T-helper 2 cell treated with Interferon-gamma antibody and Interleukin-4, amounts not matched to agents 100 ng/mL and 5 ng/mL, for 36 hours (primary cell): ENCODE data around the gene AXL. TPM values are rescaled to one million over a fixed set of nuclear protein-coding genes. Genes with fewer than 3 reads are reported as not detected.
"Not testable (repeated sequence)": the region's sequence is repeated elsewhere in the genome, so short reads cannot be mapped to it uniquely, and the experiment has no call there.

Experiments used
- intact Hi-C: fragments of 100-400 bp; cut with micrococcal nuclease; formaldehyde crosslinking; loops from one replicate; pipeline ENCODE4 v1.15.1; 2023
- total RNA-seq: library from RNA; stranded (reverse); gene quantifications from 2 replicates; pipeline ENCODE4 v1.2.3, GENCODE V29; 2022

AXL gene
- not detected in 2 replicates for total RNA-seq

DNA sequence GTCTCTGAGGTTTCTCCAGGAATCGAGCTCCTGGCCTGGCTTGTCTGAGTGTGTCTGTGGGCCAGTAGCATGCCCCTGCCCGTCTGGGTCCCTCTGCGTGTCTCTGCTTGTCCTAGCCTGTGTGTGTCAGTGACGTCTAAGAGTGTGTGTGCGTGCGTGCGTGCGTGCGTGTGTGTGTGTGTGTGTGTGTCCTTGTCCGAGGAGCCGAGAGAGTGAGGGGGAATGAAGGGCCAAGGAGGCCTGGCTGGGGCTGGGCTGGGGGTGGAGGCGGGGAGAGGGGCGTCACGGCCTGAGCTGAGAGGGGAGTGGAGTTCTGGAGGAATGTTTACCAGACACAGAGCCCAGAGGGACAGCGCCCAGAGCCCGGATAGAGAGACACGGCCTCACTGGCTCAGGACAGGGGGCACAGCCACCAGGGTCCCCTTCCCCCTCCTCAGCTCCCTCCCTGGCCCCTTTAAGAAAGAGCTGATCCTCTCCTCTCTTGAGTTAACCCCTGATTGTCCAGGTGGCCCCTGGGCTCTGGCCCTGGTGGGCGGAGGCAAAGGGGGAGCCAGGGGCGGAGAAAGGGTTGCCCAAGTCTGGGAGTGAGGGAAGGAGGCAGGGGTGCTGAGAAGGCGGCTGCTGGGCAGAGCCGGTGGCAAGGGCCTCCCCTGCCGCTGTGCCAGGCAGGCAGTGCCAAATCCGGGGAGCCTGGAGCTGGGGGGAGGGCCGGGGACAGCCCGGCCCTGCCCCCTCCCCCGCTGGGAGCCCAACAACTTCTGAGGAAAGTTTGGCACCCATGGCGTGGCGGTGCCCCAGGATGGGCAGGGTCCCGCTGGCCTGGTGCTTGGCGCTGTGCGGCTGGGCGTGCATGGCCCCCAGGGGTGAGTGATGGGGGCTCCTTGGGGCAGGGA lies at the start of gene AXL:
Gene AXL, plus strand, starts transcription at position 609 of the 893 bp plus-strand sequence. Its CDS starts 170 bp downstream, at position 779.
- intact Hi-C loops, result no loop called here

DNA sequence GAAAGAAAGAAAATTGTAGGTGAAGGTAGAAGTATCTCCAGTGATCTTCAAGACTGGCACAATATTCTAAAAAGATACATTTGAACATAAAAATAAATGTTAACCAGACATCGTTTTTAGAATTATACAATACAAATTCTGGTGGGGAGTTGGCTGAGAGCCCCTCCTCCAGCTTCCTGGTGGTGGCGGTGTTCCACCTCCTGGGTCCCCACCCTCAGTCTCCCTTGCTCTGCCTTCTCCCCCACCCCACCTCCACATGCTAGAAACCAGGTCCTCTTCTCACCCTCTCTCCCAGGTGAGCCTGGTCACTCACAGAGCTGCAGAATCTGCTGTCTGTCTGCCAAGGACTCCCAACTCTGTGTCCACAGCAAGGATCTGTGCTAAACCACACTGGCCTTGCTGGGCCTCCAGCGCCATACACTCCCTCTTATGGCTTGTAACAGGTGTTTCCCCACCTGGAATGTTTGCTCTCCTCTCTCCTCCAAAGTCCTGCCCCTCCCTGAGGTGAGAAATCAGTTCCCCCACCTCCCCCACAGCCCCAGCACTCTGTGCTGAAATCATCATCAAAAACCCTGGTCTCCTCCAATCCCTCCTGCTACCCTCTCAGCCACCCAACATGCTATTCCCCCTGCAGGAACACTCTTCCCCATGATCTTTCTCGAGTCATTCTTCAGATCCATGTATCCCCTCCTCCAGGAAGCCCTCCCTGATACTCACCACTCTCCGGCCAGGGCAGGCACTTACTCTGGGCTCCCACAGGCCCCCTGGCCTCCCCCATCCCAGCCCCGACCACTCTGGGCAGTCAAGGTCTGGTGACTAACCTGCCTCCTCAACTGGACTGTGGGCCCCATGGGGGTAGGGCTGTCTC lies 46.5 kb upstream of the AXL start:
- intact Hi-C loops, result no loop called here

GRCh38 chr19:41174297-41174928 lies 44.6 kb upstream of the AXL start:
- intact Hi-C loops, result no loop called here

GRCh38 chr19:41175801-41176777 lies 42.9 kb upstream of the AXL start:
- intact Hi-C loops, result no loop called here

GRCh38 chr19:41180173-41180572 lies 38.9 kb upstream of the AXL start:
- intact Hi-C loops, result not testable (repeated sequence)

DNA sequence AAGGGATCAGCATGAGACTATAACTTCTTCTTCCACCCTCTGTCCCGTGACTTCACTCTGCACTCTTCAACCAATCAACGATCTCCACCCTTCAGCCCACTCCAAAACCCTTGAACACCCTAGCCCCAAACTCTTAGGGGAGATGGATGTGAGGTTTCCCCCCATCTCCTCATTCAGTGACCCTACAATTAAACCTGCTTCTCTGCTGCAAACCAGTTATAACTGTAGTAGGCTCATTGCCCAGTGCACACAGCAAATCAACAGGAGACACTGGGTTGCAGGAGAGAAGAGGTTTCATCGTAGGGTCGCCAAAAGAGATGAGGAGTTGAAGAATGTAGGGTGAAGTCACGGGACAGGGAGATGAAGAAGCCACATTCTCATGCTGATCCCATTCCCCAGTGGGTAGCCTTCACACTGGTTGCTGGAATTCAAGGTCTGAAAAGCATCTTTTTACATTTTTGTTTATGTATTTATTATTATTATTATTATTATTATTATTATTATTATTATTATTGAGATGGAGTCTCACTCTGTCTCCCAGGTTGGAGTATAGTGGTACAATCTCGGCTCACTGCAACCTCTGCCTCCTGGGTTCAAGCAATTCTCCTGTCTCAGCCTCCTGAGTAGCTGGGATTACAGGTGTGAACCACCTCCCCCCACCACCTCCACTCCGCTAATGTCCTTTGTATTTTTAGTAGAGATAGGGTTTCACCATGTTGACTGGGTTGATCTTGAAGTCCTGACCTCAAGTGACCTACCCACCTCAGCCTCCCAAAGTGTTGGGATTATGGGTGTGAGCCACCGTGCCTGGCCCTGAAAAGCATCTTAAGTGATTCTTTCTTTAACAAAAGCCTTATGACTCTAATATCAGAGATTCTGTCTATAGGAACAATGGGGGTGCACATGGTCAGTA lies 31.8 kb upstream of the AXL start:
- intact Hi-C loops, result no loop called here

DNA sequence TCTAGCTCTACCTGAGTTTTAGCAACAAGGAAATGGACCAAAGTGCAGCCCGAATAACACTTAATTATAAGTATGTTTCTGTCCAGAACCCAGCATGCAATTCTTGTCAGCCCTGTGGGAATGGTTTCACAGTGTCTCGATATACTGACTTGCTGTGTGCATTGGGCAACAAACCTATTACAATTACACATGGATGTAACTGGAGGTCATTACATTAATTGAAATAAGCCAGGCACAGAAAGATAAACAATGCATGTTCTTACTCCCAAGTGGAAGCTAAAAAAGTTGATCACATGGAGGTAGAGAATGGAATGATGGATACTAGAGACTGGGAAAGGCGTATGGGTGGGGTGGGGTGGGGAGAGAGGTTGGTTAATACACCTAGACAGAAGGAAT lies 31.1 kb upstream of the AXL start:
- intact Hi-C loops, result no loop called here

DNA sequence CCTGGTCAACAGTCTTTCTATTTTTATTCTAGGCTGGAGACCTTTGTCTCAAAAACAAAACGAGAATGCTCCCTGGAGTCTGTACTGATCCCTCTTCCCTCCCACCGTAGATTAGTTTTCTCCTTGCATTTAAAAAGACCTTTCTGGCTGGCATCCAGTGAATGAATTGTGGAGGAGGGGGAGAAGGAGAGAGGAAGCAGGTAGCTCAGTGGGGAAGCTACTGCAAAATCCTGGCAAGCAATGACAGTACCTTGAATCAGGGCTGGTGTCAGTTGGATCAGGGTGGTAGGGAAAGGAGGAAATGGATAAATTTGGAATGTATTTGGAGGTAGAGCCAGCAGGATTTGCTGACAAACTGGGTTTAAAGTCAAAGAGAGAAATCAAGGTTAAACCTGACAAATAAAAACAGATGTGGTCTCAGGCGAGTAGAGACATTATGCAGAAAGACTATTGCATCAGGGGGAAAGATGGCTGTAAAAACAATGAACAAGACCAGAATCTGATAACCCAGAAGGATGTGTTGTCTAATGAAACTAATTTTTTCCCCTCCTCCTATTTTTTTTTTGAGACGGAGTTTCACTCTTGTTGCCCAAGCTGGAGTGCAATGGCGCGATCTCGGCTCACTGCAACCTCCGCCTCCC lies 29.5 kb upstream of the AXL start:
- intact Hi-C loops, result no loop called here

DNA sequence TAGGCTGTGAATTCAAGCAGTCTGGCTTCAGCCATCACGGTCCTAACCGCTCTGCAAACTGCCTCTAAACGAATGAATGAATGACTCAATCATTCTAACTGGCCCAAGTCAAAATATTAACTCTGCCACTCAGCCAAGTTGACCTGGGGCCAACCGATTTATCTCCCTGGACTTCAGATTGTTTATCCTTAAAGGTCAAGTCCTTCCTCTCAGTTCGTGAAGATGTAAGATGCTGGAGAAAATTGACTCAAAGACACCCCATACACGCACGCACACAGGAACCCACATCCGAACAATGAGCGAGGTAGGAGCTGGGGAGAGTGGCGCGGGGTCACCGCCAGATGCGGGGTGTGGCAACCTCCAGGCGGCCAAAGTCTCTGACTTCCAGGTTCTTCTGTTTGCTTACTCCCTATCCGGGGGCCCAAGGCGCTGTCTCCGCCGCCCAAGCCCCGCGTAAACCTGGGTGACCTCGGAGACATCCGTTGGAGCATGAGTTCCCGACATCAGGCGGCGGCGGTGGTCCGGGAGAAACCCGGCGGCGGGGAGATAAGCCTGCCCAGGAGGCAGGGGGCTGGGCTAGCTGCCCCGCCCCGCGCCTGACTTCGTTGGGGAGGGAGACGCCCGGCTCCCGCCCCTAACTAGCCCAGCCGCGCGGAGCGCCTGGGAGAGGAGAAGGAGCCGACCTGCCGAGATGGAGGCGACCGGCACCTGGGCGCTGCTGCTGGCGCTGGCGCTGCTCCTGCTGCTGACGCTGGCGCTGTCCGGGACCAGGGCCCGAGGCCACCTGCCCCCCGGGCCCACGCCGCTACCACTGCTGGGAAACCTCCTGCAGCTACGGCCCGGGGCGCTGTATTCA lies 26.2 kb upstream of the AXL start, which contains the start of gene CYP2S1:
Gene CYP2S1, plus strand, starts transcription at position 646 of the 856 bp plus-strand sequence. Its CDS starts 46 bp downstream, at position 692.
- intact Hi-C loops, result no loop called here

- intact Hi-C loops, result no loop called here
Measured at GRCh38 chr19:41193430-41194156, 25.4 kb upstream of the AXL start.

DNA sequence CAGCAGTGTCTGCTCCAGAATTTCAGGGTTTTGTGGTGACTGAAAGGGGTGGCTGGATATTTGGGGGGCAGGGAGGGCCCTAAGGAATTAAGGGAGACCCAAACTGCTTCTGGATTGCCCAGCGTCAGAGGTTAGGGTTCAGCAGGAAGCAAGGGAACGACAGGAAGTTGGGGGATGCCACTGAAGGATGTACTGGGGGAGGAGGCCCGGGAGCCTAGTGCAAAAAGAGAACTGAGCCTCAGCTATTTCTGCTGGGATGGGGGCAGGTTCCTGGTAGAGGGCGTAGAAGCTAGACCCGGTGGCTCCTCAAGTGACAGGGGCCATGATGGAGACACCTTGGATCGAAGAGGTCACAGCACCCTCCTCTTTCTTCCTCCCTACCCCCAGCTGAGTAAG lies 24.9 kb upstream of the AXL start:
- intact Hi-C loops, result no loop called here

- intact Hi-C loops, result no loop called here
Measured at GRCh38 chr19:41195675-41196497, 23.1 kb upstream of the AXL start.

- intact Hi-C loops, result no loop called here
Measured at GRCh38 chr19:41198559-41198958, 20.5 kb upstream of the AXL start.

- intact Hi-C loops, result no loop called here
Measured at GRCh38 chr19:41203371-41203770, 15.7 kb upstream of the AXL start.

DNA sequence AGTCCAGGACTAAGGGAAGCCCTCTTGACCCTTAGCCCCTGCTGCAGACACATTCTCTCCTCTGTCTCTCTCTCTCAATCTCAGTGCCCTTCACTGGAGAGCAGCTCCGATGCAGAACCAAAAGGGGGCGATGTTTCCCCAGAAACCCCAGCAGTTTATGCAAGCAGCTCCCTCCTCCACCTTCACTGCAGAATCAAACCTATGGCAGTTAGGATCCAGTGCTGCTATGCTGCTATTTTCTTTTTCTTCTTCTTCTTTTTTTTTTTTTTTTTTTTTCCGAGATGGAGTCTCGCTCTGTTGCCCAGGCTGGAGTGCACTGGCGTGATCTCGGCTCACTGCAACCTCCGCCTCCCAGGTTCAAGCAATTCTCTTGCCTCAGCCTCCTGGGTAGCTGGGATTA lies 14.7 kb upstream of the AXL start:
- intact Hi-C loops, result loop anchor here (1.0 to 2.0 kb wide), 3 partner anchors 58 to 148 kb away; partner anchors contain the start of gene TGFB1

DNA sequence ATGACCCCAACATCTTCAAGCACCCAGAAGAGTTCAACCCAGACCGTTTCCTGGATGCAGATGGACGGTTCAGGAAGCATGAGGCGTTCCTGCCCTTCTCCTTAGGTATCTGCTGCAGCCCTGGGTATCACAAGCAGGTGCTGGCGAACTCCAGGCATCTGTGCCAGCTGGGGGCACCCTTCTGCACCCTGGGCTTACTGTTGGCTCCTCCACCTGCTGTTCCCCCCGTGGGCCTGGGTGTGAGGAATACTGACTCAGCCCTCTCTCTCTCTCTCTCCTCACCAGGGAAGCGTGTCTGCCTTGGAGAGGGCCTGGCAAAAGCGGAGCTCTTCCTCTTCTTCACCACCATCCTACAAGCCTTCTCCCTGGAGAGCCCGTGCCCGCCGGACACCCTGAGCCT lies 13.0 kb upstream of the AXL start:
- intact Hi-C loops, result loop anchor here (2.0 kb wide), 1 partner anchor 147 kb away; the partner anchor contains the start of gene TGFB1
